AG04449 (cell line): ENCODE data around the gene PTGFR.

Experiments
- CTCF ChIA-PET: fragments of 350-600 bp; formaldehyde crosslinking; extraction: SDS; loops from one replicate; lab custom pipeline; 2021; ENCODE audit warnings: antibody characterized with exemption; lab: Yijun Ruan, JAX
- POLR2A ChIA-PET: fragments of 400-600, 350-600 bp; formaldehyde crosslinking; extraction: SDS; loops from one replicate; lab custom pipeline; 2020; ENCODE audit warnings: antibody characterized with exemption, inconsistent platforms; lab: Yijun Ruan, JAX
- DNase-seq: peaks from one replicate; pipeline ENCODE4 v3.0.0-alpha.2; 2010; ENCODE audit warnings: low read depth, low spot score
- H3K4me3 ChIP-seq: 2 replicates; pipeline ENCODE4 v1.5.1; 2011; ENCODE audit warnings: low read depth, mild to moderate bottlenecking, control low read depth, low read length
- TF ChIP-seq, protein P1 (sequence below): IDR thresholded peaks from one replicate; pipeline ENCODE4 v1.5.1; 2011; ENCODE audit warnings: mild to moderate bottlenecking, moderate library complexity, low read length, control low read depth, inconsistent platforms; ENCODE audit not compliant: insufficient read depth; ENCODE audit errors: missing control alignments

The PTGFR gene

DNA sequence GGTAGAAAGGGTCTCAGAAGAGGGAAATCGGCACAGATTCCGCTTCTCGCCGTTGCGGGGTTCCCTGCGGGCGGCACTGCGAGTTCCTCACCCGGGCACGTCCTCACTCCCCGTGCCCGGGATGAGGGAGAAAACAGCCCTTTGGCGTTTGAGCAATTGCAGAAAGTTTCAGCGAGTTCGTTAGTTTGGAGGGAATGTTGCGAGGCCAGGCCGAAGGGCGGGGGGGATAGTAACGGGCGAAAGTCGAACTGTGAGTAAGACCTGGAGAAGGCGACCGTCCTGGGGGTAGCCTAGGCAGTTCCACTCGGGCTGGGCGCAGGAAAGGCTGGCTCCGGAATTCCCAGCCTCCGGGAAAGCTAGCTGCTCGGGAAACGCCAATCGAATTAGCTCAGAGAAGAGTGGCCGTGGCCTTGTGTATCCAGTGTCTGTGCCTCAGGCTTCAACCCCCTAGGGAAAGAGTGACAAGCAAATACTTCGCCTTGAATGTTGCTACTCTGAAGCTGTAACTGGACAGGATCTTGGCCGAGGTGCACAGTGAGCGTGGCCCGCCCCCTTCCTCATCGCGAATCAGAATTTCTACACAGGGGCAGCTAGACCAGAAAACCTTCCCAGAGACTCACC lies 787 bp downstream of the PTGFR start:
- peak overlapping the region; percentile 78 for H3K4me3 ChIP-seq
- POLR2A ChIA-PET: interaction anchor here (0.6 to 1.3 kb wide), 3 partner anchors 9 to 159 kb away, joined by 3 to 4 read pairs (median 3); no protein-coding TSS in a partner anchor
- TF ChIP-seq, protein P1, sequence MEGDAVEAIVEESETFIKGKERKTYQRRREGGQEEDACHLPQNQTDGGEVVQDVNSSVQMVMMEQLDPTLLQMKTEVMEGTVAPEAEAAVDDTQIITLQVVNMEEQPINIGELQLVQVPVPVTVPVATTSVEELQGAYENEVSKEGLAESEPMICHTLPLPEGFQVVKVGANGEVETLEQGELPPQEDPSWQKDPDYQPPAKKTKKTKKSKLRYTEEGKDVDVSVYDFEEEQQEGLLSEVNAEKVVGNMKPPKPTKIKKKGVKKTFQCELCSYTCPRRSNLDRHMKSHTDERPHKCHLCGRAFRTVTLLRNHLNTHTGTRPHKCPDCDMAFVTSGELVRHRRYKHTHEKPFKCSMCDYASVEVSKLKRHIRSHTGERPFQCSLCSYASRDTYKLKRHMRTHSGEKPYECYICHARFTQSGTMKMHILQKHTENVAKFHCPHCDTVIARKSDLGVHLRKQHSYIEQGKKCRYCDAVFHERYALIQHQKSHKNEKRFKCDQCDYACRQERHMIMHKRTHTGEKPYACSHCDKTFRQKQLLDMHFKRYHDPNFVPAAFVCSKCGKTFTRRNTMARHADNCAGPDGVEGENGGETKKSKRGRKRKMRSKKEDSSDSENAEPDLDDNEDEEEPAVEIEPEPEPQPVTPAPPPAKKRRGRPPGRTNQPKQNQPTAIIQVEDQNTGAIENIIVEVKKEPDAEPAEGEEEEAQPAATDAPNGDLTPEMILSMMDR: no peak
- CTCF ChIA-PET: interaction anchor here (1.4 to 3.2 kb wide), 3 partner anchors 116 to 346 kb away, joined by 3 to 15 read pairs (median 7); no protein-coding TSS in a partner anchor
- no peak for DNase-seq

DNA sequence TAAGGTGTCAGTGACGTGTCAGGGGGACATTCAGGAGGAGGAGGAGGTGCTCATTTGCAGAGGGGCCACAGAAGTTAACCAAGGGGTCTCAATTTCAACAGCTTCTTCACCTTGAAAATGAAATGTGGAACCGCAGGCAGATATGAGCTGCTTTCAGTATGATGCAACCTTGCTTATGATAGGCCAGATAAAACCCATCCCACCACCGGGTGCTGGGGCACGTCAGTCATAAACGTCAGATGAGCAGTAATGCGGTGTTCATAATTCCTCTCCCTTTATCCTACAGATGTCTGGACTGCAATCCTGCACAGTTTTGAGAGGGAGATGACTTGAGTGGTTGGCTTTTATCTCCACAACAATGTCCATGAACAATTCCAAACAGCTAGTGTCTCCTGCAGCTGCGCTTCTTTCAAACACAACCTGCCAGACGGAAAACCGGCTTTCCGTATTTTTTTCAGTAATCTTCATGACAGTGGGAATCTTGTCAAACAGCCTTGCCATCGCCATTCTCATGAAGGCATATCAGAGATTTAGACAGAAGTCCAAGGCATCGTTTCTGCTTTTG lies 1.7 kb downstream of the PTGFR start:
- no peak for DNase-seq
- CTCF ChIA-PET: interaction anchor here (2.4 to 3.2 kb wide), 2 partner anchors 115 to 347 kb away, joined by 7 to 15 read pairs; no protein-coding TSS in a partner anchor
- TF ChIP-seq, protein P1: no peak
- peak overlapping the region; percentile 78 for H3K4me3 ChIP-seq
- POLR2A ChIA-PET: interaction anchor here (0.6 kb wide), 1 partner anchor 73 kb away, joined by 3 read pairs; no protein-coding TSS in a partner anchor

DNA sequence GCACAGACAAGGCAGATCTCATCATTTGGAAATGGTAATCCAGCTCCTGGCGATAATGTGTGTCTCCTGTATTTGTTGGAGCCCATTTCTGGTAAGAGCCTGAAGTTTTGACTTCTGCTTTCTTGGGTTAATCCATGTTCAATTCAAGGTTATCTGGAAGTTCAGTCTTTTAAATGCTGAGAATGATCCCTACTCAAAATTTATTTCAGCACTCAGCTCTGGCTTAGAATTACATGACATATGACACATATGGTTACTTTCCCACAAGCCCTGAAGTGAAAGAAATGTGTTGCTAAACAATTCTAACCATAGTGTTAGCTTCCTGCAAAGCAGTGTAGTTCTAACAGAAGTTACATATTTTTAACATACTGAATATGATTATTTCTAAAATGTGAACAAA lies 2.7 kb downstream of the PTGFR start:
- CTCF ChIA-PET: interaction anchor here (0.8 to 1.3 kb wide), 2 partner anchors 114 to 348 kb away, joined by 3 to 5 read pairs; no protein-coding TSS in a partner anchor
- TF ChIP-seq, protein P1: no peak

DNA sequence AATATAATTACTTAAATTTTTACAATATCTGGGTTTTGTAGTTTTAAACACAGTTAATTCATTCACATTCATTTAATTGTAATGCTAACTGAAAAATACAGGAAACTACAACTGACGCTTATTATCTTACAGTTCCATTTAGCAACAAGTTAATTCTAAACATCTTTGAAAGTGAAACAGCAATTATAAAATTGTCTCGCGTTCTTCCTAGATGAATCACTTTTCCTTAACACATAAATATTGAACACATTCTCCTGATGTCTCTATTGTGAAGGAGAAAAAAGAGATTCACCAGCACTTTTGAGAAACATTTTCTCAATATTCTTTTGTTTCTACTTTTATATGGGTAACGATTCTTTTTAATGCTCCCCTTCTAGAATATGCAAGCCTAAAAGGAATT lies 6.4 kb downstream of the PTGFR start:
- no peak overlapping the region for H3K4me3 ChIP-seq
- no peak for DNase-seq
- TF ChIP-seq, protein P1: no peak
- POLR2A ChIA-PET: no interaction called here
- CTCF ChIA-PET: no interaction called here

More for the DNA sequence above, 2.7 kb downstream of the PTGFR start:
- no peak overlapping the region for H3K4me3 ChIP-seq
- POLR2A ChIA-PET: no interaction called here
- DNase-seq: no peak

DNA sequence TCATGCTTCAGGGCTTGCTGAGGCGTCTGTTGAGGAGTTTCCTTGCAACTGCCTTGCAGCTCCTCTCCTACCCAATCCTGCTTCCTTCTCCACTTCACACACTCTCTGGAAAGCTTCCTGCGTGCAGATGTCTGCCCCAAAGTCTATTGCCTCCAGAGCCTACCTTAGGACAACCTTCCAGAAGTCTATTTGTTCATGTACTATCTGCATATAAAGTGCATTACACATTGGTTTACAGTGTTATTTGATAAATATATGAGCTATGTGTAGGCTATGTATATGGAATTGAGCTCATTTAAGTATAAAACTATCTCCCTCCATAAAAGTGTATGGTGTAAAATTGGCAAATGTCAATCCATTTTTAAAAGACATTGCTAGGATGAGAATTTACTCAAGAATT lies 9.8 kb downstream of the PTGFR start:
- CTCF ChIA-PET: interaction anchor here (0.6 to 1.9 kb wide), 5 partner anchors 18 to 1717 kb away, joined by 3 to 9 read pairs (median 5); no protein-coding TSS in a partner anchor

DNA sequence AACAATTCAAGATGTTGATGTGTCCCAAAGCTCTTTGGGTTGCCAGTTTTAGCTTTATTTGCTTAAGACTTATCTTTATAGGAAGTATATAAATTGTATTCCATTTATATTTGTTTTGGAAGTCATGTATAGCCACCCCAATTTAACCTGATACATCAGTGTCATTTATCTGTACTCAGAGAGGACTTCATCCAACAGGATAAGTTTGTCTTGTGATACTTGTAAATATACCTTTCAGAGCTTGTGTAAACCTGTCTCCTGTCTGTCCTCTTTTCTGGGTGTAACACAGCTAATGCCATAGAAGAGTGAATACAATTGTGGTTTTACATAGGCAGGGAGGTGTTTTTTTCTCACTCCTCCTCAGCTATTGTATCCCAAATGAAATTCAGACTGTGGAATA lies 10.4 kb downstream of the PTGFR start:
- no peak for DNase-seq
- TF ChIP-seq, protein P1: no peak
- CTCF ChIA-PET: interaction anchor here (1.6 to 1.9 kb wide), 3 partner anchors 17 to 370 kb away, joined by 5 to 9 read pairs (median 7); no protein-coding TSS in a partner anchor
- no peak overlapping the region for H3K4me3 ChIP-seq
- POLR2A ChIA-PET: interaction anchor here (1.1 kb wide), 1 partner anchor 10 kb away, joined by 4 read pairs; the partner anchor contains the start of gene PTGFR

More for the DNA sequence above, 9.8 kb downstream of the PTGFR start:
- H3K4me3 ChIP-seq: no peak overlapping the region
- no peak for DNase-seq
- TF ChIP-seq, protein P1: no peak
- POLR2A ChIA-PET: interaction anchor here (1.1 kb wide), 1 partner anchor 10 kb away, joined by 4 read pairs; the partner anchor contains the start of gene PTGFR
